SK-N-SH (cell line): ENCODE results near the gene LMO3. TPM values are rescaled to one million over a fixed set of nuclear protein-coding genes. Genes with fewer than 3 reads are reported as not detected.

Experiments used
- CTCF ChIA-PET: fragments of 300-600, 350-600 bp; formaldehyde crosslinking; extraction: SDS; loops from one replicate; lab custom pipeline; 2021; lab: Yijun Ruan, JAX
- POLR2A ChIA-PET: fragments of 350-600 bp; sonication (Branson Sonifier 250); formaldehyde crosslinking; extraction: SDS; loops from one replicate; lab custom pipeline; 2020; ENCODE audit warnings: antibody characterized with exemption, inconsistent platforms; lab: Yijun Ruan, JAX
- DNase-seq: peaks from one replicate; pipeline ENCODE4 v3.0.0; 2012
- H2AFZ ChIP-seq: fragments of 200-600 bp; sonication (generic); 2 replicates; pipeline ENCODE4 v1.8.1; 2016; ENCODE audit warnings: antibody characterized with exemption, mild to moderate bottlenecking, low read depth
- H3F3A ChIP-seq: fragments of 200-600 bp; sonication (generic); replicated peaks from 2 replicates; pipeline ENCODE3; 2016; ENCODE audit warnings: antibody characterized with exemption, mild to moderate bottlenecking; ENCODE audit not compliant: insufficient read depth
- H3K27ac ChIP-seq, 2 experiments: fragments of 200-500 bp in 1 of 2; fragments of 200-600 bp in 1 of 2; sonication (Bioruptor generic) in 1 of 2; sonication (generic), shearing (Covaris generic) in 1 of 2; 2 replicates each; pipeline versions ENCODE4 v1.5.1 to v1.6.1; 2014 to 2016; ENCODE audit warnings: low read depth in 2 of 2, inconsistent platforms in 1 of 2, low read length in 1 of 2, mild to moderate bottlenecking in 1 of 2, mixed read lengths in 1 of 2
- H3K27me3 ChIP-seq: fragments of 200-600 bp; sonication (generic), shearing (Covaris generic); 2 replicates; pipeline ENCODE4 v1.6.1; 2016; ENCODE audit warnings: mixed run types; ENCODE audit not compliant: insufficient read depth
- H3K36me3 ChIP-seq, 2 experiments: fragments of 200-500 bp in 1 of 2; fragments of 200-600 bp in 1 of 2; sonication (Bioruptor generic) in 1 of 2; sonication (generic) in 1 of 2; replicated peaks in 1 of 2; 2 replicates each; pipeline versions ENCODE3 to v1.5.1; 2014 to 2016; ENCODE audit warnings: low read length in 1 of 2, mild to moderate bottlenecking in 1 of 2; ENCODE audit not compliant: insufficient read depth in 2 of 2, control insufficient read depth in 1 of 2
- H3K4me1 ChIP-seq, 2 experiments: fragments of 200-500 bp in 1 of 2; fragments of 200-600 bp in 1 of 2; sonication (Bioruptor generic) in 1 of 2; sonication (generic), shearing (Covaris generic) in 1 of 2; 2 replicates each; pipeline versions ENCODE4 v1.5.1 to v1.6.1; 2014 to 2016; ENCODE audit warnings: low read depth in 1 of 2, low read length in 1 of 2, mixed run types in 1 of 2; ENCODE audit not compliant: insufficient read depth in 2 of 2, control insufficient read depth in 1 of 2
- H3K4me2 ChIP-seq: fragments of 200-600 bp; sonication (generic), shearing (Covaris generic); 2 replicates; pipeline ENCODE4 v1.6.1; 2017; ENCODE audit warnings: mixed run types
- H3K4me3 ChIP-seq, 2 experiments: fragments of 200-500 bp in 1 of 2; fragments of 200-600 bp in 1 of 2; sonication (Bioruptor generic) in 1 of 2; sonication (generic), shearing (Covaris generic) in 1 of 2; 2 replicates each; pipeline versions ENCODE4 v1.5.1 to v1.8.1; 2014 to 2016; ENCODE audit warnings: low read depth in 2 of 2, inconsistent platforms in 1 of 2, low read length in 1 of 2, mild to moderate bottlenecking in 1 of 2, mixed read lengths in 1 of 2, moderate library complexity in 1 of 2
- H3K79me2 ChIP-seq: fragments of 200-600 bp; sonication (generic); 2 replicates; pipeline ENCODE4 v1.8.1; 2017; ENCODE audit warnings: mild to moderate bottlenecking; ENCODE audit not compliant: insufficient read depth
- H3K9ac ChIP-seq: fragments of 200-600 bp; sonication (generic); 2 replicates; pipeline ENCODE4 v1.6.1; 2017; ENCODE audit warnings: mixed run types
- H3K9me2 ChIP-seq: fragments of 200-600 bp; sonication (generic); 2 replicates; pipeline ENCODE4 v1.6.1; 2017; ENCODE audit warnings: mixed run types
- H3K9me3 ChIP-seq: fragments of 200-600 bp; sonication (generic); 2 replicates; pipeline ENCODE4 v1.6.1; 2017; ENCODE audit warnings: mixed run types, mild to moderate bottlenecking, moderate library complexity
- H4K20me1 ChIP-seq: fragments of 200-600 bp; sonication (generic); 2 replicates; pipeline ENCODE4 v1.6.1; 2017; ENCODE audit warnings: mild to moderate bottlenecking, mixed run types; ENCODE audit not compliant: insufficient read depth
- CHD2 ChIP-seq: fragments of 150-350 bp; IDR thresholded peaks from 2 replicates; pipeline ENCODE4 v1.6.1; 2018; ENCODE audit warnings: low read length; ENCODE audit not compliant: partially characterized antibody
- ELF1 ChIP-seq: IDR thresholded peaks from 2 replicates; pipeline ENCODE4 v1.4.0; 2012
- FOXJ3 ChIP-seq: sonication (generic); formaldehyde crosslinking; IDR thresholded peaks from 2 replicates; pipeline ENCODE4 v1.5.1; 2020; ENCODE audit warnings: mild to moderate bottlenecking, missing genetic modification reagents
- FOXM1 ChIP-seq: IDR thresholded peaks from 2 replicates; pipeline ENCODE4 v1.4.0; 2012; ENCODE audit warnings: low read depth, mild to moderate bottlenecking
- GATA2 ChIP-seq: sonication (generic); formaldehyde crosslinking; IDR thresholded peaks from 2 replicates; pipeline ENCODE4 v1.5.0; 2020; ENCODE audit warnings: mild to moderate bottlenecking, missing genetic modification reagents
- JUND ChIP-seq: IDR thresholded peaks from 2 replicates; pipeline ENCODE4 v1.4.0; 2012
- MEF2A ChIP-seq: IDR thresholded peaks from 2 replicates; pipeline ENCODE4 v1.4.0; 2012; ENCODE audit warnings: low read depth, borderline replicate concordance
- MXI1 ChIP-seq: IDR thresholded peaks from 2 replicates; pipeline ENCODE4 v1.6.1; 2012; ENCODE audit warnings: mild to moderate bottlenecking, low read depth, low read length, improper control_type of control experiment
- NFIC ChIP-seq: IDR thresholded peaks from 2 replicates; pipeline ENCODE4 v1.4.0; 2012; ENCODE audit warnings: borderline replicate concordance
- NRF1 ChIP-seq: IDR thresholded peaks from 2 replicates; pipeline ENCODE4 v1.6.1; 2012; ENCODE audit warnings: low read depth, mild to moderate bottlenecking, low read length
- RAD21 ChIP-seq: IDR thresholded peaks from 2 replicates; pipeline ENCODE4 v1.6.1; 2012; ENCODE audit warnings: mild to moderate bottlenecking, low read length
- RCOR1 ChIP-seq: fragments of 150-350 bp; IDR thresholded peaks from 2 replicates; pipeline ENCODE4 v1.6.1; 2017; ENCODE audit warnings: antibody characterized with exemption, low read length
- RFX5 ChIP-seq: IDR thresholded peaks from 2 replicates; pipeline ENCODE4 v1.6.1; 2012; ENCODE audit warnings: mild to moderate bottlenecking, improper control_type of control experiment, low read length
- RXRA ChIP-seq: IDR thresholded peaks from 2 replicates; pipeline ENCODE4 v1.4.0; 2012; ENCODE audit warnings: low read depth, mild to moderate bottlenecking, borderline replicate concordance
- SIN3A ChIP-seq: IDR thresholded peaks from 2 replicates; pipeline ENCODE4 v1.6.1; 2012; ENCODE audit warnings: low read depth, mild to moderate bottlenecking, low read length, moderate library complexity, borderline replicate concordance
- SMC3 ChIP-seq: IDR thresholded peaks from 2 replicates; pipeline ENCODE4 v1.6.1; 2012; ENCODE audit warnings: low read depth, low read length, improper control_type of control experiment
- TAF1 ChIP-seq: IDR thresholded peaks from 2 replicates; pipeline ENCODE4 v1.6.1; 2012; ENCODE audit warnings: low read depth, mild to moderate bottlenecking, low read length, moderate library complexity, borderline replicate concordance
- TCF12 ChIP-seq: IDR thresholded peaks from 2 replicates; pipeline ENCODE4 v1.4.0; 2012
- YY1 ChIP-seq: IDR thresholded peaks from 2 replicates; pipeline ENCODE4 v1.4.0; 2012; ENCODE audit warnings: low read depth, mild to moderate bottlenecking
- WGBS: methylation state at CpG from one replicate; pipeline ENCODE4 v1.1.6; 2017; ENCODE audit warnings: low lambda C conversion rate; 5-methylcytosine and 5-hydroxymethylcytosine counted together
- polyA plus RNA-seq, 3 experiments: library from polyadenylated mRNA; depleted of rRNA; stranded (reverse); fragments of >200 nt; gene quantifications; 2 replicates each; pipeline ENCODE4 v1.2.3, GENCODE V29; 2012
- TF ChIP-seq, protein P1 (sequence below): IDR thresholded peaks from 2 replicates; pipeline ENCODE4; 2012

LMO3 gene
- polyA plus RNA-seq, 1 of the 3 experiments (the other 2 are of a cell fraction): not detected

DNA sequence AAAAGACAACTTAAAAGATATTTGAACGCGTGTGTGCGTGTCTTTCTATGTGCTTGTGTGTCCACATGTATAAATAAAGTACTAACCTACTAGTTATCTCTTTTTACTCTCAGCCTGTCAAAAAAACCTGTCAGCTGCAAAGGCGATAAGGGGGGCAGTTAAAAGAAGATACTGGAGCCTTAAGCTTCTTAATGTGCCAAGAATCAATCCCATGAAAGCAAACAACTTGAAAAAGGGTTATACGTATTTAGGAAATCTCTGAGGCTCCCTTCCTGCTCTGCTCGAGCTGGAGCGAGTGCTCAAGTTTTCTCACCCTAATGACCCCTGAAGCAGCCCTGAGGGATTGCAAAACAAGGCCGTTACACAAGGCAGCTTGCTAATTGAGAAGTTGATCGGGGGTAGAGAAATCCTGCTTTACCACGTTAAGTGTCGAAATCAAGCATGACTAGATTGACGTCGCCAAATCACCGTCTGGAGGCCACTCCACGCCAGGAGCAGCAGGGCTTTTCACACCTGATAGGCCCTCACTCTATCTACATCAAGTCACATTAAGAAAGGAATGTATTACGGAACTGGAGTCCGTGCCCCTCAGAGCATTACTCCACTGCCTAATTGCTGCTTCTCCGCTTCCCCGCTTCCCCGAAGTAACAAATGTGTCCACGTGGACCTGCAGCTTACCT lies 32.4 kb downstream of the LMO3 start (continued):
- TF ChIP-seq, protein P1, sequence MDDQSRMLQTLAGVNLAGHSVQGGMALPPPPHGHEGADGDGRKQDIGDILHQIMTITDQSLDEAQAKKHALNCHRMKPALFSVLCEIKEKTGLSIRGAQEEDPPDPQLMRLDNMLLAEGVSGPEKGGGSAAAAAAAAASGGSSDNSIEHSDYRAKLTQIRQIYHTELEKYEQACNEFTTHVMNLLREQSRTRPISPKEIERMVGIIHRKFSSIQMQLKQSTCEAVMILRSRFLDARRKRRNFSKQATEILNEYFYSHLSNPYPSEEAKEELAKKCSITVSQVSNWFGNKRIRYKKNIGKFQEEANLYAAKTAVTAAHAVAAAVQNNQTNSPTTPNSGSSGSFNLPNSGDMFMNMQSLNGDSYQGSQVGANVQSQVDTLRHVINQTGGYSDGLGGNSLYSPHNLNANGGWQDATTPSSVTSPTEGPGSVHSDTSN: no peak
- TF ChIP-seq SIN3A: no peak

DNA sequence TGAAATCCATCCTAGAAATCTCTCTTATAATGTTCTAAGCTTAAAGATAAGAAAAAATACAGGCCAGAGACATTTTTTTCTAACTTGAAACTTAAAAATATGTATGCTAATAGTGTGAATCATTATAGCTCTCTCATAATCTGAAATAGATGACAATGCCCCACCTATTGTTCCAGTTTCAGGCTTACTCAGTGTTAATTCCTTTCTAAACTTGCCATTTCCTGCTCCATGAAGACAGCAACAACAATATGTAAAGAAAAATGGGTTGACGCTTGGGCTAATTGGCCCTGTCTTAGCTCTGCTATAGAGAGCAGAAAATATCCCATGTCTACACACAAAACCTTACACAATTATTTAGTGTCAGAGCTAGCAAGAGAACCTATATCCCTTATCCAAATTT lies 37.1 kb downstream of the LMO3 start:
- H3K4me3 ChIP-seq: no peak overlapping the region
- no peak overlapping the region for H3K9ac ChIP-seq
- no peaks in the 10 kb centered on the region for H3K79me2 ChIP-seq
- no peaks in the 10 kb centered on the region for H4K20me1 ChIP-seq
- no peaks in the 10 kb centered on the region for H3K36me3 ChIP-seq
- H2AFZ ChIP-seq: no peak overlapping the region
- H3K9me3 ChIP-seq: no peaks in the 10 kb centered on the region
- H3K27ac ChIP-seq: no peak overlapping the region
- H3K27me3 ChIP-seq: no peaks in the 10 kb centered on the region
- H3K9me2 ChIP-seq: no peaks in the 10 kb centered on the region
- no peaks in the 10 kb centered on the region for H3K4me1 ChIP-seq
- DNase-seq: no peak
- no peaks in the 10 kb centered on the region for H3F3A ChIP-seq
- CTCF ChIA-PET: interaction anchor here (0.6 to 1.4 kb wide), 4 partner anchors 9 to 51 kb away, joined by 3 to 4 read pairs (median 4); no protein-coding TSS in a partner anchor
- TF ChIP-seq RAD21 (no peak), GATA2 (CRISPR knock-in tag) (no peak), JUND (no peak), FOXJ3 (no peak), ELF1 (no peak), TCF12 (no peak), NRF1 (no peak), TAF1 (no peak), NFIC (no peak), SIN3A (no peak), RXRA (no peak), RFX5 (no peak), SMC3 (no peak), MEF2A (no peak), RCOR1 (no peak)
- TF ChIP-seq, all 33 proteins: peak for 0
- POLR2A ChIA-PET: no interaction called here
- WGBS: 67% methylated on average over 1 of the region's 1 CpG
- no peak overlapping the region for H3K4me2 ChIP-seq

DNA sequence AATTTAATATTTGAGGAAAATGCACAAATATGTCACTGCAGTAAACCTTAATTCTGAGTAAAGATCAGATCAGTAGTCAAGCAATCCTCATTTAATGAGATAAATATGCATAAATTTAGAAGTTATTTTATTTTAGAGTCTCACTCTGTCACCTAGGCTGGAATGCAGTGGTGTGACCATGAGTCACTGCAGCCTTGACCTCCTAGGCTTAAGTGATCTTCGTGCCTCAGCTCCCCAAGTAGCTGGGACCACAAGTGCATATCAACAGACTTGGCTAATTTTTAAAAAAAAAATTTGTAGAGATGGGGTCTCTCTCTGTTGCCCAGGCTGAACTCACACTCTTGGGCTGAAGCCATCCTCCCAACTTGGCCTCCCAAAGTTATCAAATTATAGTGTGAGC lies 41.3 kb downstream of the LMO3 start:
- POLR2A ChIA-PET: no interaction called here
- CTCF ChIA-PET: no interaction called here
- DNase-seq: no peak
- H3K27me3 ChIP-seq: no peaks in the 10 kb centered on the region
- no peak overlapping the region for H3K27ac ChIP-seq
- H3K9me3 ChIP-seq: no peaks in the 10 kb centered on the region
- no peaks in the 10 kb centered on the region for H3K79me2 ChIP-seq
- WGBS: 13% methylated on average over 1 of the region's 1 CpG
- no peaks in the 10 kb centered on the region for H3K9me2 ChIP-seq
- H3F3A ChIP-seq: no peaks in the 10 kb centered on the region
- TF ChIP-seq SMC3 (no peak), JUND (no peak), RXRA (no peak), MXI1 (no peak), FOXM1 (no peak), MEF2A (no peak), CHD2 (no peak), TCF12 (no peak), YY1 (no peak)
- TF ChIP-seq, protein P1: no peak
- TF ChIP-seq, all 33 proteins: peak for 0
- Histone ChIP-seq H3K4me1 (no peaks in the 10 kb centered on the region), H3K4me2 (no peak overlapping the region), H3K4me3 (no peak overlapping the region), H2AFZ (no peak overlapping the region), H3K36me3 (no peaks in the 10 kb centered on the region), H4K20me1 (no peaks in the 10 kb centered on the region), H3K9ac (no peak overlapping the region)
